Epithelial cell of esophagus (primary cell): ENCODE measurements around the gene GSTM4.

ENCODE experiments used
- DNase-seq: peaks from one replicate; pipeline ENCODE4 v3.0.0; 2010; ENCODE audit warnings: low read depth
- H3K4me3 ChIP-seq: 2 replicates; pipeline ENCODE4 v1.5.1; 2011; ENCODE audit warnings: mild to moderate bottlenecking, low read length, control low read depth
- TF ChIP-seq, protein P1 (sequence below): IDR thresholded peaks from 2 replicates; pipeline ENCODE4 v1.5.1; 2011; ENCODE audit warnings: low read depth, mild to moderate bottlenecking, low read length, control low read depth, inconsistent platforms; ENCODE audit not compliant: insufficient read depth; ENCODE audit errors: missing control alignments

The GSTM4 gene

GRCh38 chr1:109655615-109656519 lies at the start of gene GSTM4:
GSTM4 (plus strand) TSS chr1:109656099; CDS start chr1:109656390, 291 bp downstream.
- TF ChIP-seq, protein P1, sequence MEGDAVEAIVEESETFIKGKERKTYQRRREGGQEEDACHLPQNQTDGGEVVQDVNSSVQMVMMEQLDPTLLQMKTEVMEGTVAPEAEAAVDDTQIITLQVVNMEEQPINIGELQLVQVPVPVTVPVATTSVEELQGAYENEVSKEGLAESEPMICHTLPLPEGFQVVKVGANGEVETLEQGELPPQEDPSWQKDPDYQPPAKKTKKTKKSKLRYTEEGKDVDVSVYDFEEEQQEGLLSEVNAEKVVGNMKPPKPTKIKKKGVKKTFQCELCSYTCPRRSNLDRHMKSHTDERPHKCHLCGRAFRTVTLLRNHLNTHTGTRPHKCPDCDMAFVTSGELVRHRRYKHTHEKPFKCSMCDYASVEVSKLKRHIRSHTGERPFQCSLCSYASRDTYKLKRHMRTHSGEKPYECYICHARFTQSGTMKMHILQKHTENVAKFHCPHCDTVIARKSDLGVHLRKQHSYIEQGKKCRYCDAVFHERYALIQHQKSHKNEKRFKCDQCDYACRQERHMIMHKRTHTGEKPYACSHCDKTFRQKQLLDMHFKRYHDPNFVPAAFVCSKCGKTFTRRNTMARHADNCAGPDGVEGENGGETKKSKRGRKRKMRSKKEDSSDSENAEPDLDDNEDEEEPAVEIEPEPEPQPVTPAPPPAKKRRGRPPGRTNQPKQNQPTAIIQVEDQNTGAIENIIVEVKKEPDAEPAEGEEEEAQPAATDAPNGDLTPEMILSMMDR: no peak
- H3K4me3 ChIP-seq: peak within 1 kb of the TSS; percentile 72
- DNase-seq: peak; percentile 53

GRCh38 chr1:109609881-109610280 lies 46.0 kb upstream of the GSTM4 start:
- no peak for DNase-seq
- TF ChIP-seq, protein P1: no peak
- H3K4me3 ChIP-seq: no peak overlapping the region

GRCh38 chr1:109610609-109611307 lies 45.1 kb upstream of the GSTM4 start:
- peak; percentile 42 for DNase-seq
- no peak overlapping the region for H3K4me3 ChIP-seq
- TF ChIP-seq, protein P1: no peak

GRCh38 chr1:109611308-109611990 lies 44.5 kb upstream of the GSTM4 start:
- TF ChIP-seq, protein P1: no peak
- DNase-seq: no peak

DNA sequence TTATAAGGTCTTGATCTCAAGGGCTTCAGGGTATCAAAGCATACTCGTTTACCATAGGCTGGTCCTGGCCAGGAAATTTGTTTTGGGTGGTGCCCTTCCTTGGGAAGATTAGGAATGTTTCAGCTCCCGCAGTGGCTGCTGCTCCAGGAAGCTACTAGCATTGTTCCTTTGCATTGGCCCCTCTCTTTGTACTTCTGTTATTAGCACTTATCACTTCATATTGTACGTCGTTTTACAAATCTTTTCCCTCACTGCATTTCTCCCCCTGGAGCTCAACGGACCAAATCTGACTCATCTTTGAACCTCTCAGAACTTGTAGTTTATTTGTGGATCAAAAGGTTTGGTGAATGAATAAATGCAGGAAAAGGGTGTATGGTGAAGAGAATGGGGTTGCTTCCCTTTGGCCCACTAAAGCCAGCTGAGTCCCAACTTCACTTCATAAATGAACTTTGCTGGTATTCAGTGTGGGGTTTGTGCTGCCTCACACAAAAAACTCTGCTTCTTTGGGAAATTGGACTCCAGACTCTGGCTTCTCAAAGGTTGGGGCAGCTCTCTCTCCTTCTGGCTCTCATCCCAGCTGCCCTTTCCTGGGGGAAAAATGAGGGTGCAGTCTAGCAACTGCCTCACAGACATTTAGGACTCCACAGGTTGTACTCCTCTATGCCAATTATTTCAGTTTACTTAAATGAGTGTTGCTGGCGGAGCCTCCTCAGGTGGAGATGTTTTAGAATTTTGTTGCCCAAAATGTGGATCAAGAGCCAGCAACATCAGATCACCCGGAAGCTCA lies 42.3 kb upstream of the GSTM4 start:
- DNase-seq: peak; percentile 23
- TF ChIP-seq, protein P1: no peak
- H3K4me3 ChIP-seq: no peak overlapping the region

More at GRCh38 chr1:109611308-109611990, 44.5 kb upstream of the GSTM4 start:
- no peak overlapping the region for H3K4me3 ChIP-seq

DNA sequence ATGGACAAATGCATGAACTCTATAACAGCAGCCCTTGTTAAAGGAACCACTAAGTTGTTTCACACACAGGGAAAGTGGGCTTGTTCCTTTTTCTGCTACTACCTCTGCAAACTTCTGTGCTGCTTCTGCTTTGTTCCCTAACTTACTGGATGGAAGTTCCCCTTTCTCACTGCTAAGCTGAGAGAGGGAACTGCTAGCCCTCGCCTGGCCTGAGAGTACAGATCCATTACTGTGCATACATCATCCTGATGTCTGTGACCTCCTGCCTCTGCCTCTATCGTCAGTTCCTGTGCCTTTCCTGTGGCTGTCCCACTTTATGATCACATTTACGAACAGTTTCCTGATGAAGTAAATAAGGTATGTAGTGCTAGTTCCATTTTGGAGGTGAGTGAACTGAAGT lies 40.0 kb upstream of the GSTM4 start:
- TF ChIP-seq, protein P1: no peak
- H3K4me3 ChIP-seq: no peak overlapping the region
- DNase-seq: no peak
